Measurements from ENCODE around the gene CRABP2. TPM values are rescaled to one million over a fixed set of nuclear protein-coding genes. Genes with fewer than 3 reads are reported as not detected.

The CRABP2 gene
- total and polyA plus RNA-seq, 2 of the 13 experiments (the other 11 are each of a cell fraction or from before 2014, with no cell fraction given), result 0.40 to 0.60 TPM

DNA sequence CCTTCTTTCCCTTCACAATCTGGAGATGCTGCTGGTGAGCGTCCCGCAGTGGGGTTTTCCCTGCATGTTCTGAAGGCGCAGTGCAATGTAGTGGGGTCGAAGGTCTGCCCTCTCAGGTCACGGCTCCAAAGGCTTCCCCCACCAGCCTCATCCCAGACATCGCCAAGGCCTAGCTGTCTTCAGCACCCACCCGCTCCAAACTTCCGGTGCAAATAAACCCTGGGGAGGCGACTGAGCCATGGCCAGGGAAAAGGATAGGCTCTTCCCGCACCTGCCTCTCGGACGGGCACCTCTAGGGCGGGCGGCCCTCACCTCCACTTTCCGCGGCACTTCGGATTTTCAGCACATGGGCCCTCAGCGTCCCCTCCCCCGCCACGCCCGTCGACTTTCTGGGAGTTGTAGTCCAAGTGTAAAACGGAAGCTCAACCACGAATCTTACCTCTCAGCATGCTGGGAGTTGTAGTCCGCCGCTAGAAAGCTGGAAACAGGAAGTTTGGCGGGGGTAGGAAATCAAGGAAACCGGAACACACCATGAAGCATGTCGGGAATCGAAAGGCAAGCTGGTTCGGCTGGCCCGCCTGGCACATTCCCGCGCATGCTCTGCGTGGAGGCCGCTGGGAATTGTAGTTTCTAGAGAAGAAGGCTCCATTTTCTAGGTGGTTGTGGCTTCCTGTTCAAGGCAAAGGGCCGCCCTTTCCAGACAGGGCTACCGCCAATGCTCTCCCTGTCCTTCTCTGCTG lies 35.5 kb upstream of the CRABP2 start, which contains the start of gene MRPL24 (continued):
- TF ChIP-seq ZKSCAN8 (CRISPR knock-in tag; IDR thresholded peaks at IDR 0.05; ENCODE audit: borderline replicate concordance), result 0 out of 2 replicates have a peak, but pooled peaks have one; percentile 39
- peak; percentile 77 for TF ChIP-seq ZNF556 (CRISPR knock-in tag; IDR thresholded peaks at IDR 0.05; ENCODE audit: borderline replicate concordance)
- TF ChIP-seq ZFP36 (IDR thresholded peaks at IDR 0.05; ENCODE audit: borderline replicate concordance, low read depth, low read length, partially characterized antibody), result no peak
- TF ChIP-seq, protein P1, sequence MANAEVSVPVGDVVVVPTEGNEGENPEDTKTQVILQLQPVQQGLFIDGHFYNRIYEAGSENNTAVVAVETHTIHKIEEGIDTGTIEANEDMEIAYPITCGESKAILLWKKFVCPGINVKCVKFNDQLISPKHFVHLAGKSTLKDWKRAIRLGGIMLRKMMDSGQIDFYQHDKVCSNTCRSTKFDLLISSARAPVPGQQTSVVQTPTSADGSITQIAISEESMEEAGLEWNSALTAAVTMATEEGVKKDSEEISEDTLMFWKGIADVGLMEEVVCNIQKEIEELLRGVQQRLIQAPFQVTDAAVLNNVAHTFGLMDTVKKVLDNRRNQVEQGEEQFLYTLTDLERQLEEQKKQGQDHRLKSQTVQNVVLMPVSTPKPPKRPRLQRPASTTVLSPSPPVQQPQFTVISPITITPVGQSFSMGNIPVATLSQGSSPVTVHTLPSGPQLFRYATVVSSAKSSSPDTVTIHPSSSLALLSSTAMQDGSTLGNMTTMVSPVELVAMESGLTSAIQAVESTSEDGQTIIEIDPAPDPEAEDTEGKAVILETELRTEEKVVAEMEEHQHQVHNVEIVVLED (CRISPR knock-in tag; IDR thresholded peaks at IDR 0.05; ENCODE audit: borderline replicate concordance), result peak; percentile 96
- no peak for TF ChIP-seq NFE2 (CRISPR knock-in tag; IDR thresholded peaks at IDR 0.05)
- no peak for TF ChIP-seq ATF7 (IDR thresholded peaks at IDR 0.05)
- no peak; the same call in 1 of the 2 replicates for TF ChIP-seq ATF7 (CRISPR knock-in tag; IDR thresholded peaks at IDR 0.05)
- no peak for TF ChIP-seq ZNF75D (CRISPR knock-in tag; IDR thresholded peaks at IDR 0.05; ENCODE audit: borderline replicate concordance)
- TF ChIP-seq ZNF510 (CRISPR knock-in tag; IDR thresholded peaks at IDR 0.05; ENCODE audit: low read depth), result 0 out of 2 replicates have a peak, but pooled peaks have one; percentile 70
- TF ChIP-seq, protein P2, sequence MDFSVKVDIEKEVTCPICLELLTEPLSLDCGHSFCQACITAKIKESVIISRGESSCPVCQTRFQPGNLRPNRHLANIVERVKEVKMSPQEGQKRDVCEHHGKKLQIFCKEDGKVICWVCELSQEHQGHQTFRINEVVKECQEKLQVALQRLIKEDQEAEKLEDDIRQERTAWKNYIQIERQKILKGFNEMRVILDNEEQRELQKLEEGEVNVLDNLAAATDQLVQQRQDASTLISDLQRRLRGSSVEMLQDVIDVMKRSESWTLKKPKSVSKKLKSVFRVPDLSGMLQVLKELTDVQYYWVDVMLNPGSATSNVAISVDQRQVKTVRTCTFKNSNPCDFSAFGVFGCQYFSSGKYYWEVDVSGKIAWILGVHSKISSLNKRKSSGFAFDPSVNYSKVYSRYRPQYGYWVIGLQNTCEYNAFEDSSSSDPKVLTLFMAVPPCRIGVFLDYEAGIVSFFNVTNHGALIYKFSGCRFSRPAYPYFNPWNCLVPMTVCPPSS (IDR thresholded peaks at IDR 0.05), result no peak
- no peak for TF ChIP-seq ATAD3A (CRISPR knock-in tag; IDR thresholded peaks at IDR 0.05)
- TF ChIP-seq ZNF788 (CRISPR knock-in tag; IDR thresholded peaks at IDR 0.05; ENCODE audit: borderline replicate concordance), result peak; percentile 92
- TF ChIP-seq DNMT3B (CRISPR knock-in tag; conservative IDR thresholded peaks at IDR 0.05), result no peak
- TF ChIP-seq NFE2L1 (CRISPR knock-in tag; IDR thresholded peaks at IDR 0.05; ENCODE audit: borderline replicate concordance), result no peak
- TF ChIP-seq, protein P3, sequence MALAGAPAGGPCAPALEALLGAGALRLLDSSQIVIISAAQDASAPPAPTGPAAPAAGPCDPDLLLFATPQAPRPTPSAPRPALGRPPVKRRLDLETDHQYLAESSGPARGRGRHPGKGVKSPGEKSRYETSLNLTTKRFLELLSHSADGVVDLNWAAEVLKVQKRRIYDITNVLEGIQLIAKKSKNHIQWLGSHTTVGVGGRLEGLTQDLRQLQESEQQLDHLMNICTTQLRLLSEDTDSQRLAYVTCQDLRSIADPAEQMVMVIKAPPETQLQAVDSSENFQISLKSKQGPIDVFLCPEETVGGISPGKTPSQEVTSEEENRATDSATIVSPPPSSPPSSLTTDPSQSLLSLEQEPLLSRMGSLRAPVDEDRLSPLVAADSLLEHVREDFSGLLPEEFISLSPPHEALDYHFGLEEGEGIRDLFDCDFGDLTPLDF (CRISPR knock-in tag; IDR thresholded peaks at IDR 0.05), result peak; percentile 91
- TF ChIP-seq MYC (CRISPR knock-in tag; IDR thresholded peaks at IDR 0.05; ENCODE audit: borderline replicate concordance), result peak; percentile 99
- TF ChIP-seq FOXK2 (IDR thresholded peaks at IDR 0.05), result peak; percentile 83
- TF ChIP-seq RBAK (CRISPR knock-in tag; IDR thresholded peaks at IDR 0.05), result no peak
- TF ChIP-seq KLF11 (CRISPR knock-in tag; IDR thresholded peaks at IDR 0.05), result no peak
- no peak; the same call in 1 of the 2 replicates for TF ChIP-seq ZNF569 (CRISPR knock-in tag; IDR thresholded peaks at IDR 0.05; ENCODE audit: borderline replicate concordance)
- 0 out of 2 replicates have a peak, but pooled peaks have one; percentile 69 for TF ChIP-seq MXD4 (CRISPR knock-in tag; IDR thresholded peaks at IDR 0.05)
- no peak for TF ChIP-seq IRX3 (CRISPR knock-in tag; IDR thresholded peaks at IDR 0.05; ENCODE audit: borderline replicate concordance, low read depth)
- peak; percentile 66; the same call in 1 of the 2 replicates for TF ChIP-seq RFXAP (CRISPR knock-in tag; IDR thresholded peaks at IDR 0.05; ENCODE audit: borderline replicate concordance)
- TF ChIP-seq MAF1 (CRISPR knock-in tag; IDR thresholded peaks at IDR 0.05; ENCODE audit: borderline replicate concordance), result 0 out of 2 replicates have a peak, but pooled peaks have one; percentile 33
- TF ChIP-seq ZNF83 (CRISPR knock-in tag; IDR thresholded peaks at IDR 0.05; ENCODE audit: borderline replicate concordance), result no peak; the same call in 1 of the 2 replicates
- TF ChIP-seq SKI (IDR thresholded peaks at IDR 0.05; ENCODE audit: partially characterized antibody), result peak; percentile 11
- no peak for TF ChIP-seq ONECUT2 (CRISPR knock-in tag; IDR thresholded peaks at IDR 0.05)
- TF ChIP-seq ZNF883 (CRISPR knock-in tag; IDR thresholded peaks at IDR 0.05; ENCODE audit: not compliant biosample characterization), result peak; percentile 92
